Skin of body (tissue), 3 donors: Measurements from ENCODE around the gene CMTM3. TPM values are rescaled to one million over a fixed set of nuclear protein-coding genes. Genes with fewer than 3 reads are reported as not detected.
A peak's percentile ranks its signal among the peaks of the same experiment; 100 is the strongest.
"Not testable (repeated sequence)": the region's sequence is repeated elsewhere in the genome, so short reads cannot be mapped to it uniquely, and the experiment has no call there.

Source experiments
- DNase-seq: peaks from one replicate; lab custom pipeline; 2025; lab: John Stamatoyannopoulos, UW
- small RNA-seq: library from RNA; depleted of rRNA; stranded (forward); fragments of <200 nt; gene quantifications from one replicate; pipeline ENCODE3, GENCODE V24; 2014; ENCODE audit warnings: low replicate concordance
- total RNA-seq: library from RNA; depleted of rRNA; stranded (reverse); fragments of >200 nt; gene quantifications from one replicate; pipeline ENCODE4 v1.2.3, GENCODE V29; 2014

Gene CMTM3
- total RNA-seq, 1 donor from 2014 or later: 20.5 TPM

DNA sequence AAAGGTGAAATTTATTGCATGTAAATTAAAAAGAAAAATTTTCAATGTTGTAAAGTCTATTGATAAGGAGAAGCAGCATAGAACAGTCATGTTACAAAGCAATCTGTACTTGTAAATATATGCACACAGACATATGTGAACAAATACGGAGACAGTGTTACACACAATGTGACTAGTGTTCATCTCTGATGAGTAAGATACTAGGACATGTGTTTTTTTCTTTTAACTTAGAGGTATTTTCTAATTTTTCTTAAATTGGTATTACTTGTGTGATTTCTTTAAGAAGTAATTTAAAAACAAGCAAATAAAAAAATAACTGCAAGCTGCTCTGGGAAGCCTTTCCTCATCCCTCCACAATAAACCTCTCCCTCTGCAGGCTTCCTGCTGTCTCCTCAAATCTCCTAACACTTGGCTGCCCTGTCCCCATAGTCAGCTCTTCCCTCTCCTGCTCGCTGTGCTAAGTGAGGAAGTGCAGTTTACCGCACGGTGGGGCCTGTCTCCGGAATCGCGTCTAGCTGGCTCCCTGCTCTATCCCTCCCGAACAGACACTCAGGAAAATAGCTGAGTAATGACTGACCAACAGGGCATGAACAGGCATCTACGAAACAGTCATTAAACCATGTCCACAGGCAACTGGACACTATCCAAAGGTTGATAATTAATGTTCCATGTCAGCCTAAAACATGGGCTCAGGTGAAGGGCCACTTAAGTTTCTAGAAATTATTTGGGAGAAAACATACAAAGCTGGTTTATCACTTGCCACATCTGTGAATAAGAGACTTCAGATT lies 56.1 kb downstream of the CMTM3 start:
- DNase-seq: peak; percentile 39

DNA sequence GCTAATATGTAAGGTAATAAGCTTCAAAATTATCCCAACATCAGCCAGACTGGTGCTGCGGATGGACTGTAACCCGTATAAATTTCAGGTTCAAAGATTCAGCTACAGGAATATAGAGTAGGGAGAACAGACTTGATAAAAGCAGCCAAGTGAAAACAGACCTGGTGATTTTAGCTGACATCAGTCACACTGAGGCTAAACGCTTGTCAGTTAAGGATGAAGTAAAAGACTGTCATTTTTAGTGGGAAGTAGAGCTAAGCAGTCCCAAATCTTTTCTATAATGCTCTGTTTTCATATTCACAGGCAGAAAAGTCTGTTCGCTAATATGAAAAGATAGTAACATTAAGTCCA lies 56.7 kb downstream of the CMTM3 start:
- no peak for DNase-seq

GRCh38 chr16:66661671-66662346 lies 57.3 kb downstream of the CMTM3 start:
- not testable (repeated sequence) for DNase-seq

- DNase-seq: no peak
Measured at GRCh38 chr16:66662445-66663194, 58.1 kb downstream of the CMTM3 start.

Small RNA genes within 50 kb of the gene (small RNA-seq; reads per million reads assigned to genes)
- not detected for gene CKLF-CMTM1

Other genes starting within 250 kb of the CMTM3 start
- 28.5 TPM for gene CDH5, start 238.0 kb upstream of the CMTM3 start, total RNA-seq
- 2.5 TPM for gene BEAN1, start 177.4 kb upstream of the CMTM3 start, total RNA-seq
- 20.2 TPM for gene TK2, start 54.6 kb upstream of the CMTM3 start, total RNA-seq
- gene CKLF, start 52.1 kb upstream of the CMTM3 start, total RNA-seq: 35.5 TPM
- 2.0 TPM for gene CMTM1, start 38.3 kb upstream of the CMTM3 start, total RNA-seq
- gene CMTM2, start 25.2 kb upstream of the CMTM3 start, total RNA-seq: 2.5 TPM
- gene CMTM4, start 92.0 kb downstream of the CMTM3 start, total RNA-seq: 18.7 TPM
- gene DYNC1LI2, start 146.9 kb downstream of the CMTM3 start, total RNA-seq: 113 TPM
- gene TERB1, start 196.9 kb downstream of the CMTM3 start, total RNA-seq: 0.10 TPM
- 52.4 TPM for gene NAE1, start 226.3 kb downstream of the CMTM3 start, total RNA-seq
- not detected for gene CA7, start 239.7 kb downstream of the CMTM3 start, total RNA-seq